GM12878 (cell line): ENCODE measurements around the gene RIN2.

ENCODE experiments used
- CTCF ChIP-seq, 3 experiments: IDR thresholded peaks in 2 of 3; conservative IDR thresholded peaks in 1 of 3; 2 replicates each; pipeline ENCODE4 v1.5.1; 2011; ENCODE audit warnings: low read depth in 3 of 3, low read length in 3 of 3, mild to moderate bottlenecking in 3 of 3, control low read depth in 2 of 3, moderate library complexity in 2 of 3, inconsistent platforms in 1 of 3, mixed read lengths in 1 of 3; ENCODE audit not compliant: control insufficient read depth in 2 of 3, insufficient read depth in 1 of 3; ENCODE audit errors: extremely low read depth in 1 of 3
- EZH2 ChIP-seq: IDR thresholded peaks from 2 replicates; pipeline ENCODE4 v1.6.1; 2012; ENCODE audit warnings: low read depth, mild to moderate bottlenecking, control low read depth, inconsistent platforms, low read length, borderline replicate concordance; ENCODE audit not compliant: control insufficient read depth
- SP1 ChIP-seq: IDR thresholded peaks from one replicate; pipeline ENCODE4 v1.6.1; 2011; ENCODE audit warnings: low read depth, low read length

- TF ChIP-seq SP1 (no peak), EZH2 (no peak), CTCF (IDR thresholded peaks at IDR 0.05 in 2 of 3, conservative IDR thresholded peaks at IDR 0.05 in 1 of 3; ENCODE audit: control insufficient read depth in 2 of 3, extremely low read depth in 1 of 3, insufficient read depth in 1 of 3, low read depth in 3 of 3, low read length in 3 of 3) (no peak)
These were observed 12.5 kb upstream of the RIN2 start for GRCh38 chr20:19745584-19745983.
